GM13976 (cell line): ENCODE measurements around the gene LRIT1.

ENCODE experiments used
- DNase-seq: peaks from one replicate; pipeline ENCODE4 v3.0.0; 2012; ENCODE audit warnings: low spot score
- in situ Hi-C: fragments of 300-500 bp; cut with MboI; formaldehyde crosslinking; loops from one replicate; pipeline ENCODE4 v1.12.0; 2022; ENCODE audit warnings: low sequenced_read_pairs, mixed read lengths, inconsistent platforms; ENCODE audit not compliant: unreplicated experiment
- TF ChIP-seq, protein P1 (sequence below): IDR thresholded peaks from 2 replicates; pipeline ENCODE4 v1.5.1; 2012; ENCODE audit warnings: borderline replicate concordance, mild to moderate bottlenecking; ENCODE audit not compliant: insufficient read depth; ENCODE audit errors: extremely low read depth, missing control alignments, control extremely low read depth

The LRIT1 gene

GRCh38 chr10:84230359-84230758, 11.0 kb downstream of the LRIT1 start:
- TF ChIP-seq, protein P1, sequence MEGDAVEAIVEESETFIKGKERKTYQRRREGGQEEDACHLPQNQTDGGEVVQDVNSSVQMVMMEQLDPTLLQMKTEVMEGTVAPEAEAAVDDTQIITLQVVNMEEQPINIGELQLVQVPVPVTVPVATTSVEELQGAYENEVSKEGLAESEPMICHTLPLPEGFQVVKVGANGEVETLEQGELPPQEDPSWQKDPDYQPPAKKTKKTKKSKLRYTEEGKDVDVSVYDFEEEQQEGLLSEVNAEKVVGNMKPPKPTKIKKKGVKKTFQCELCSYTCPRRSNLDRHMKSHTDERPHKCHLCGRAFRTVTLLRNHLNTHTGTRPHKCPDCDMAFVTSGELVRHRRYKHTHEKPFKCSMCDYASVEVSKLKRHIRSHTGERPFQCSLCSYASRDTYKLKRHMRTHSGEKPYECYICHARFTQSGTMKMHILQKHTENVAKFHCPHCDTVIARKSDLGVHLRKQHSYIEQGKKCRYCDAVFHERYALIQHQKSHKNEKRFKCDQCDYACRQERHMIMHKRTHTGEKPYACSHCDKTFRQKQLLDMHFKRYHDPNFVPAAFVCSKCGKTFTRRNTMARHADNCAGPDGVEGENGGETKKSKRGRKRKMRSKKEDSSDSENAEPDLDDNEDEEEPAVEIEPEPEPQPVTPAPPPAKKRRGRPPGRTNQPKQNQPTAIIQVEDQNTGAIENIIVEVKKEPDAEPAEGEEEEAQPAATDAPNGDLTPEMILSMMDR, result no peak
- in situ Hi-C loops, result no loop called here

GRCh38 chr10:84227810-84228209, 13.5 kb downstream of the LRIT1 start:
- no peak for DNase-seq
- in situ Hi-C loops, result no loop called here
- TF ChIP-seq, protein P1, result no peak

More at GRCh38 chr10:84230359-84230758, 11.0 kb downstream of the LRIT1 start:
- no peak for DNase-seq

- in situ Hi-C loops, result no loop called here
- no peak for DNase-seq
- TF ChIP-seq, protein P1, result no peak
Measured at GRCh38 chr10:84226616-84227015, 14.7 kb downstream of the LRIT1 start.

DNA sequence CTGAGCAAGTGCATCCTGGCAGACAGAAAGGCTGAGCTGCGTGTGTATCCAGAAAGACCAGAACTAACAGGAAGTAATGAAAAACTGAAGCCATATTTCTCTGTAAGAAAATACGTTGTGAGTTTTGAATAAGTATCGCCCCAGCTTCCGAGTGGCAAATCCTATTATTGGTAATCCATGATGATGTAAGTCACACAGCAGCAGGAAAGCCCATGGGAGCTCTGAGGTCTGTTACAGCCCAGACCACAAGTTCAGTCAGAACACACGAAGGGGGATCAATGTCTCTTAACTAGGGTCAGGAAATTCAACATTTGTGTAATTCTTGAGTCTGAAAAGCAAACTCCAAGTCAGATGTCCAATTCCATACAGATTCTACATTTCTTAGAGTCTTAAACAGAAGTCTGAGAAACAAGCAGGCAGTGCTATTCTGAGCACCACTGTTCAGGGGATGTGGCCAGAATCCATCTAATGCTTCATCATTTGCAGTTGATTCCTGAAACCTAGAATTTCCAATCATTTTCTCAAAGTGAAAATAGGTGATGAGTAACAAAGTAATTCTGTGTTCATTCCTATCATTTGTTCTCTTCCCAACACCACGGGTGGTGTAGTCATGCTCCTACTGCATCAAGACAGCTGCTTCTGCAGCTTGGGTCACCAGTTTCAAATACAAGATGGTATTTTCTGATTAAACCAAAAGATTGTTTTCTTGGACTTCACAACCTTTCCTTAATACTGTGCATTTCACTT, 15.7 kb downstream of the LRIT1 start, which contains the start of gene LRIT2:
Gene LRIT2 (minus strand): TSS at position 118 of the 747 bp plus-strand sequence. CDS start 24 bp downstream, at position 94.
- in situ Hi-C loops, result no loop called here
- no peak for DNase-seq
- TF ChIP-seq, protein P1, result no peak

DNA sequence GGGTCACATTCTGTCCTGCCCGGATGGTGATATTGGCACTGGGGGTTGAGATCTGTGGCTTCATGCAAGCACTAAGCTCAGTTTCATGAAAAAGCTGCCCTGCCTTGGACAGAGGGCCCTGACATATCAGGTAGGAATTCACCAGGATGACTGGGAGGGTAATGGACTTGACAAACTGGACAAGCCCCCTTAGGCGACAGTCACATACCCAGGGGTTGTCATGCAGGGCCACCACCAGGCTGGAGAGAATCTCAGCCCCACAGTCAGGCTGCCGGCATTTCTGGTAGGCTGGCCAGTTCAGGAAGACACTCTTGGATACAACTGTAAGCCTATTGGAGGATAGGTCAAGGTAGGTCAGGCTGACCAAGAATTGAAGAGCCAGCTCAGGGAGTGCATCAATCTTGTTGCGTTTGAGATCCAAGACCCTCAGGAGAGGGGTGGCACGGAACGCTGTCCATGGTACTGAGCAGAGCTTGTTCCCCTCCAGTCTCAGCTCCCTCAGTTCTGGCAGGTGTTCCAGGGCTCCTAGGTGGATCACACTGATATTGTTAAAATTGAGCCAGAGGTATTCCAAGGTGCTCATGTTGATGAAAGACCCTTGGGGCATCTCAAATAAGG, 16.8 kb downstream of the LRIT1 start:
- DNase-seq, result no peak
- in situ Hi-C loops, result no loop called here
- TF ChIP-seq, protein P1, result no peak

- no peak for DNase-seq
- TF ChIP-seq, protein P1, result no peak
- in situ Hi-C loops, result no loop called here
Measured at GRCh38 chr10:84221916-84222315, 19.4 kb downstream of the LRIT1 start.
